WTC11 (cell line): ENCODE data around the gene RWDD3. TPM values are rescaled to one million over a fixed set of nuclear protein-coding genes. Genes with fewer than 3 reads are reported as not detected.
A peak's percentile ranks its signal among the peaks of the same experiment; 100 is the strongest.

ENCODE experiments used
- CREM ChIP-seq: sonication (generic); formaldehyde crosslinking; IDR thresholded peaks from 2 replicates; pipeline ENCODE4 v1.8.1; 2022; ENCODE audit warnings: mild to moderate bottlenecking, missing genetic modification reagents, moderate library complexity
- ELF4 ChIP-seq: sonication (generic); formaldehyde crosslinking; IDR thresholded peaks from 2 replicates; pipeline ENCODE4 v1.8.1; 2022; ENCODE audit warnings: low read depth, mild to moderate bottlenecking, moderate library complexity, missing genetic modification reagents
- FOXK1 ChIP-seq: sonication (generic); formaldehyde crosslinking; IDR thresholded peaks from 2 replicates; pipeline ENCODE4 v1.8.0; 2022; ENCODE audit warnings: mild to moderate bottlenecking, moderate library complexity, missing genetic modification reagents
- FOXP4 ChIP-seq: sonication (generic); formaldehyde crosslinking; IDR thresholded peaks from 2 replicates; pipeline ENCODE4 v1.8.0; 2022; ENCODE audit warnings: mild to moderate bottlenecking, missing genetic modification reagents
- HMGXB4 ChIP-seq: sonication (generic); formaldehyde crosslinking; IDR thresholded peaks from 2 replicates; pipeline ENCODE4 v1.8.1; 2023; ENCODE audit warnings: mild to moderate bottlenecking, moderate library complexity, missing genetic modification reagents
- JAZF1 ChIP-seq: fragments of 250-450 bp; sonication (Bioruptor Pico); IDR thresholded peaks from 2 replicates; pipeline ENCODE4 v1.9.0; 2021; ENCODE audit warnings: moderate library complexity, mild to moderate bottlenecking, inconsistent platforms
- KAT7 ChIP-seq: sonication (generic); formaldehyde crosslinking; IDR thresholded peaks from 2 replicates; pipeline ENCODE4 v1.8.1; 2023; ENCODE audit warnings: missing genetic modification reagents, mild to moderate bottlenecking, borderline replicate concordance
- MLX ChIP-seq: sonication (generic); formaldehyde crosslinking; IDR thresholded peaks from 2 replicates; pipeline ENCODE4 v1.8.1; 2023; ENCODE audit warnings: mild to moderate bottlenecking, missing genetic modification reagents, moderate library complexity
- NFATC4 ChIP-seq: fragments of 250-450 bp; sonication (Bioruptor Pico); IDR thresholded peaks from 2 replicates; pipeline ENCODE4 v1.9.0; 2021; ENCODE audit warnings: mild to moderate bottlenecking
- PRDM15 ChIP-seq: sonication (generic); formaldehyde crosslinking; IDR thresholded peaks from 2 replicates; pipeline ENCODE4 v1.8.0; 2022; ENCODE audit warnings: missing genetic modification reagents
- RELA ChIP-seq: sonication (generic); formaldehyde crosslinking; IDR thresholded peaks from 2 replicates; pipeline ENCODE4 v1.8.1; 2022; ENCODE audit warnings: missing genetic modification reagents, mild to moderate bottlenecking, borderline replicate concordance
- SP1 ChIP-seq: sonication (generic); formaldehyde crosslinking; conservative IDR thresholded peaks from 2 replicates; pipeline ENCODE4 v1.8.1; 2022; ENCODE audit warnings: missing genetic modification reagents
- STAT6 ChIP-seq: sonication (generic); formaldehyde crosslinking; conservative IDR thresholded peaks from 2 replicates; pipeline ENCODE4 v1.8.1; 2023; ENCODE audit warnings: mild to moderate bottlenecking, low read depth, missing genetic modification reagents, moderate library complexity
- TP53 ChIP-seq: sonication (generic); formaldehyde crosslinking; IDR thresholded peaks from 2 replicates; pipeline ENCODE4 v1.8.1; 2023; ENCODE audit warnings: mild to moderate bottlenecking, missing genetic modification reagents
- USF2 ChIP-seq: sonication (generic); formaldehyde crosslinking; IDR thresholded peaks from 2 replicates; pipeline ENCODE4 v1.8.1; 2023; ENCODE audit warnings: mild to moderate bottlenecking, missing genetic modification reagents, moderate library complexity
- ZNF263 ChIP-seq: sonication (generic); formaldehyde crosslinking; IDR thresholded peaks from 2 replicates; pipeline ENCODE4 v1.8.1; 2022; ENCODE audit warnings: low read depth, mild to moderate bottlenecking, moderate library complexity, missing genetic modification reagents
- ZNF281 ChIP-seq: sonication (generic); formaldehyde crosslinking; IDR thresholded peaks from 2 replicates; pipeline ENCODE4 v1.8.0; 2023; ENCODE audit warnings: mild to moderate bottlenecking, missing genetic modification reagents
- ZNF671 ChIP-seq: fragments of 250-450 bp; sonication (Bioruptor Pico); IDR thresholded peaks from 2 replicates; pipeline ENCODE4 v1.8.0; 2021; ENCODE audit warnings: mild to moderate bottlenecking
- ZSCAN18 ChIP-seq: fragments of 250-450 bp; sonication (Bioruptor Pico); IDR thresholded peaks from 2 replicates; pipeline ENCODE4 v2.1.2; 2022; ENCODE audit warnings: mild to moderate bottlenecking, moderate library complexity
- total RNA-seq: library from RNA; stranded (reverse); gene quantifications from 3 replicates; pipeline ENCODE4 v1.2.3, GENCODE V29; 2021

The RWDD3 gene
- total RNA-seq, 1 experiment from 2014 or later, result 13.9 TPM

- TF ChIP-seq ZNF281 (CRISPR knock-in tag) (no peak), JAZF1 (CRISPR knock-in tag) (no peak), MLX (CRISPR knock-in tag) (peak; percentile 93), ZNF671 (no peak), ZSCAN18 (no peak), NFATC4 (CRISPR knock-in tag) (no peak), PRDM15 (CRISPR knock-in tag) (peak; percentile 37; the same call in 1 of the 2 replicates), CREM (peak; percentile 85), FOXP4 (peak; percentile 64; the same call in 1 of the 2 replicates), STAT6 (CRISPR knock-in tag) (no peak), FOXK1 (CRISPR knock-in tag) (peak; percentile 52), ZNF263 (CRISPR knock-in tag) (no peak), HMGXB4 (CRISPR knock-in tag) (peak; percentile 100), RELA (CRISPR knock-in tag) (peak; percentile 92; the same call in 1 of the 2 replicates), USF2 (CRISPR knock-in tag) (no peak), ELF4 (CRISPR knock-in tag) (0 out of 2 replicates have a peak, but pooled peaks have one; percentile 68), SP1 (CRISPR knock-in tag) (peak; percentile 83), TP53 (peak; percentile 17; the same call in 1 of the 2 replicates), KAT7 (CRISPR knock-in tag) (0 out of 2 replicates have a peak, but pooled peaks have one; percentile 71)
These were observed at the start of gene RWDD3 (continued) for GRCh38 chr1:95233737-95234500.
